SK-N-SH treated with all-trans-retinoic acid at 6 μM for 48 hours (cell line): Measurements from ENCODE around the gene C17orf114.

Experiments used
- ATAC-seq: fragments of 200-7000 bp; cut with Tn5 transposase; 3 replicates; pipeline ENCODE4 v1.9.1; 2020; ENCODE audit warnings: mild to moderate bottlenecking, moderate library complexity
- BACH2 ChIP-seq: fragments of 250-450 bp; sonication (Bioruptor Pico); IDR thresholded peaks from 2 replicates; pipeline ENCODE4 v1.9.0; 2021; ENCODE audit warnings: mild to moderate bottlenecking, borderline replicate concordance
- CSDC2 ChIP-seq: fragments of 250-450 bp; sonication (Bioruptor Pico); IDR thresholded peaks from 2 replicates; pipeline ENCODE4 v1.5.0; 2020; ENCODE audit warnings: mild to moderate bottlenecking, moderate library complexity
- CSRNP3 ChIP-seq: fragments of 250-450 bp; sonication (Bioruptor Pico); IDR thresholded peaks from 2 replicates; pipeline ENCODE4 v1.5.1; 2021; ENCODE audit warnings: mild to moderate bottlenecking, moderate library complexity
- ESRRG ChIP-seq: fragments of 250-450 bp; sonication (Bioruptor Pico); IDR thresholded peaks from 2 replicates; pipeline ENCODE4 v1.6.1; 2021; ENCODE audit warnings: mild to moderate bottlenecking
- GLIS3 ChIP-seq: fragments of 250-450 bp; sonication (Bioruptor Pico); IDR thresholded peaks from 2 replicates; pipeline ENCODE4 v1.5.0; 2020; ENCODE audit warnings: mild to moderate bottlenecking, moderate library complexity
- ISL1 ChIP-seq: fragments of 250-450 bp; sonication (Bioruptor Pico); IDR thresholded peaks from 2 replicates; pipeline ENCODE4 v2.1.2; 2022; ENCODE audit warnings: mild to moderate bottlenecking, moderate library complexity
- OSR1 ChIP-seq: fragments of 250-450 bp; sonication (Bioruptor Pico); IDR thresholded peaks from 2 replicates; pipeline ENCODE4 v1.8.0; 2022; ENCODE audit warnings: moderate library complexity, mild to moderate bottlenecking, inconsistent platforms
- PATZ1 ChIP-seq: fragments of 250-450 bp; sonication (Bioruptor Pico); IDR thresholded peaks from 2 replicates; pipeline ENCODE4 v1.8.0; 2020; ENCODE audit warnings: mild to moderate bottlenecking, moderate library complexity, borderline replicate concordance
- POU6F1 ChIP-seq: fragments of 250-450 bp; sonication (Bioruptor Pico); IDR thresholded peaks from 2 replicates; pipeline ENCODE4 v1.8.0; 2021; ENCODE audit warnings: low read depth, mild to moderate bottlenecking, moderate library complexity, borderline replicate concordance
- PPARA ChIP-seq: fragments of 250-450 bp; sonication (Bioruptor Pico); IDR thresholded peaks from 2 replicates; pipeline ENCODE4 v1.5.0; 2020; ENCODE audit warnings: mild to moderate bottlenecking, borderline replicate concordance
- RARB ChIP-seq: fragments of 250-450 bp; sonication (Bioruptor Pico); IDR thresholded peaks from 2 replicates; pipeline ENCODE4 v1.8.0; 2021; ENCODE audit warnings: mild to moderate bottlenecking, moderate library complexity
- SNAI2 ChIP-seq: fragments of 250-450 bp; sonication (Bioruptor Pico); IDR thresholded peaks from 2 replicates; pipeline ENCODE4 v1.5.0; 2020; ENCODE audit warnings: mild to moderate bottlenecking, moderate library complexity
- TCF4 ChIP-seq: fragments of 250-450 bp; sonication (Bioruptor Pico); IDR thresholded peaks from 2 replicates; pipeline ENCODE4 v1.8.0; 2021; ENCODE audit warnings: mild to moderate bottlenecking, moderate library complexity, borderline replicate concordance
- TOX ChIP-seq: fragments of 250-450 bp; sonication (Bioruptor Pico); IDR thresholded peaks from 2 replicates; pipeline ENCODE4 v1.8.0; 2021; ENCODE audit warnings: mild to moderate bottlenecking, moderate library complexity, borderline replicate concordance
- ZC3H10 ChIP-seq: fragments of 250-450 bp; sonication (Bioruptor Pico); IDR thresholded peaks from 2 replicates; pipeline ENCODE4 v1.5.1; 2021; ENCODE audit warnings: mild to moderate bottlenecking, moderate library complexity
- ZFP3 ChIP-seq: fragments of 250-450 bp; sonication (Bioruptor Pico); IDR thresholded peaks from 2 replicates; pipeline ENCODE4 v1.5.0; 2020; ENCODE audit warnings: mild to moderate bottlenecking, moderate library complexity
- ZFP30 ChIP-seq: fragments of 450-650 bp; formaldehyde crosslinking; IDR thresholded peaks from 2 replicates; pipeline ENCODE4 v1.5.0; 2022; ENCODE audit warnings: mild to moderate bottlenecking, moderate library complexity
- ZNF565 ChIP-seq: fragments of 450-650 bp; formaldehyde crosslinking; conservative IDR thresholded peaks from 2 replicates; pipeline ENCODE4 v1.5.0; 2020; ENCODE audit warnings: low read depth, mild to moderate bottlenecking, moderate library complexity
- ZNF70 ChIP-seq: fragments of 450-650 bp; formaldehyde crosslinking; IDR thresholded peaks from 2 replicates; pipeline ENCODE4 v1.5.0; 2020; ENCODE audit warnings: mild to moderate bottlenecking, moderate library complexity
- ZNF8 ChIP-seq: fragments of 450-650 bp; formaldehyde crosslinking; IDR thresholded peaks from 2 replicates; pipeline ENCODE4 v1.5.0; 2020; ENCODE audit warnings: mild to moderate bottlenecking, moderate library complexity
- TF ChIP-seq, protein P1 (sequence below): fragments of 250-450 bp; sonication (Bioruptor Pico); IDR thresholded peaks from 2 replicates; pipeline ENCODE4 v1.5.0; 2020; ENCODE audit warnings: mild to moderate bottlenecking, moderate library complexity

C17orf114 gene

GRCh38 chr17:4802228-4802627 lies at the start of gene C17orf114:
C17orf114 (minus strand) TSS chr17:4802328.
- TF ChIP-seq ZNF8 (CRISPR knock-in tag): no peak
- TF ChIP-seq GLIS3 (CRISPR knock-in tag): no peak
- TF ChIP-seq POU6F1: no peak
- no peak for TF ChIP-seq ESRRG (CRISPR knock-in tag)
- TF ChIP-seq PPARA: no peak
- TF ChIP-seq RARB: no peak
- no peak for TF ChIP-seq BACH2 (CRISPR knock-in tag)
- TF ChIP-seq ZNF565: no peak
- no peak for TF ChIP-seq OSR1 (CRISPR knock-in tag)
- TF ChIP-seq ZNF70 (CRISPR knock-in tag): no peak
- no peak for TF ChIP-seq CSRNP3
- TF ChIP-seq, protein P1, sequence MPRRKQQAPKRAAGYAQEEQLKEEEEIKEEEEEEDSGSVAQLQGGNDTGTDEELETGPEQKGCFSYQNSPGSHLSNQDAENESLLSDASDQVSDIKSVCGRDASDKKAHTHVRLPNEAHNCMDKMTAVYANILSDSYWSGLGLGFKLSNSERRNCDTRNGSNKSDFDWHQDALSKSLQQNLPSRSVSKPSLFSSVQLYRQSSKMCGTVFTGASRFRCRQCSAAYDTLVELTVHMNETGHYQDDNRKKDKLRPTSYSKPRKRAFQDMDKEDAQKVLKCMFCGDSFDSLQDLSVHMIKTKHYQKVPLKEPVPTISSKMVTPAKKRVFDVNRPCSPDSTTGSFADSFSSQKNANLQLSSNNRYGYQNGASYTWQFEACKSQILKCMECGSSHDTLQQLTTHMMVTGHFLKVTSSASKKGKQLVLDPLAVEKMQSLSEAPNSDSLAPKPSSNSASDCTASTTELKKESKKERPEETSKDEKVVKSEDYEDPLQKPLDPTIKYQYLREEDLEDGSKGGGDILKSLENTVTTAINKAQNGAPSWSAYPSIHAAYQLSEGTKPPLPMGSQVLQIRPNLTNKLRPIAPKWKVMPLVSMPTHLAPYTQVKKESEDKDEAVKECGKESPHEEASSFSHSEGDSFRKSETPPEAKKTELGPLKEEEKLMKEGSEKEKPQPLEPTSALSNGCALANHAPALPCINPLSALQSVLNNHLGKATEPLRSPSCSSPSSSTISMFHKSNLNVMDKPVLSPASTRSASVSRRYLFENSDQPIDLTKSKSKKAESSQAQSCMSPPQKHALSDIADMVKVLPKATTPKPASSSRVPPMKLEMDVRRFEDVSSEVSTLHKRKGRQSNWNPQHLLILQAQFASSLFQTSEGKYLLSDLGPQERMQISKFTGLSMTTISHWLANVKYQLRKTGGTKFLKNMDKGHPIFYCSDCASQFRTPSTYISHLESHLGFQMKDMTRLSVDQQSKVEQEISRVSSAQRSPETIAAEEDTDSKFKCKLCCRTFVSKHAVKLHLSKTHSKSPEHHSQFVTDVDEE (CRISPR knock-in tag): no peak
- no peak for TF ChIP-seq PATZ1 (CRISPR knock-in tag)
- TF ChIP-seq SNAI2 (CRISPR knock-in tag): no peak
- no peak for TF ChIP-seq ZFP3 (CRISPR knock-in tag)
- TF ChIP-seq TOX (CRISPR knock-in tag): no peak
- no peak for ATAC-seq

GRCh38 chr17:4851084-4851483 lies 49.0 kb upstream of the C17orf114 start:
- TF ChIP-seq PATZ1 (CRISPR knock-in tag) (no peak), ZC3H10 (CRISPR knock-in tag) (no peak), TCF4 (CRISPR knock-in tag) (no peak), GLIS3 (CRISPR knock-in tag) (no peak), SNAI2 (CRISPR knock-in tag) (no peak), POU6F1 (no peak), ZNF70 (CRISPR knock-in tag) (no peak), ZNF8 (CRISPR knock-in tag) (no peak), OSR1 (CRISPR knock-in tag) (no peak), ESRRG (CRISPR knock-in tag) (no peak), BACH2 (CRISPR knock-in tag) (no peak), ZFP30 (CRISPR knock-in tag) (no peak), CSRNP3 (no peak), CSDC2 (CRISPR knock-in tag) (no peak), RARB (no peak), ZFP3 (CRISPR knock-in tag) (no peak), ISL1 (CRISPR knock-in tag) (no peak)
- TF ChIP-seq, protein P1 (CRISPR knock-in tag): no peak
- ATAC-seq: no peak
